K562 (cell line): ENCODE measurements around the gene CALML4. TPM values are rescaled to one million over a fixed set of nuclear protein-coding genes. Genes with fewer than 3 reads are reported as not detected.

Experiments used
- ATAC-seq: fragments of 200-7000 bp; cut with Tn5 transposase; 3 replicates; pipeline ENCODE4 v1.9.1; 2020; ENCODE audit warnings: moderate library complexity
- BruUV-seq: library from RNA; stranded (reverse); fragments of 400-500 nt; replicated peaks from 2 replicates; lab custom pipeline; 2021; lab: Mats Ljungman, UMichigan
- CTCF ChIA-PET: fragments of 300-600 bp; formaldehyde crosslinking; extraction: SDS; loops from one replicate; lab custom pipeline; 2021; ENCODE audit warnings: low intra/inter-chr PET ratio; lab: Yijun Ruan, JAX
- POLR2A ChIA-PET: fragments of 300-600, 350-650 bp; sonication (Branson Sonifier 250); formaldehyde crosslinking; extraction: SDS; loops from one replicate; lab custom pipeline; 2021; ENCODE audit warnings: antibody characterized with exemption, inconsistent platforms; lab: Yijun Ruan, JAX
- DNase-seq, 4 experiments: peaks; one replicate each; pipeline versions ENCODE4 v3.0.0 to v3.0.0-alpha.2; 2011 to 2018; ENCODE audit warnings: low spot score in 3 of 4, mixed read lengths in 3 of 4; ENCODE audit errors: extremely low read depth in 1 of 4
- FAIRE-seq: peaks from 2 replicates; lab custom pipeline; 2011; peaks lifted over from hg19 to GRCh38; lab: Jason Lieb, UNC
- H2AFZ ChIP-seq: 2 replicates; pipeline ENCODE4 v1.6.0; 2011; ENCODE audit warnings: low read depth, low read length, control low read depth, inconsistent platforms
- H3K27ac ChIP-seq: fragments of 200-600 bp; 3 replicates; pipeline ENCODE4 v1.8.0; 2011; ENCODE audit warnings: low read depth, mild to moderate bottlenecking, control low read depth, inconsistent platforms, low read length, moderate library complexity, mixed read lengths; ENCODE audit errors: extremely low read depth
- H3K27me3 ChIP-seq, 2 experiments: fragments of 300-600 bp in 1 of 2; 2 replicates in 1 of 2; 3 replicates in 1 of 2; pipeline versions ENCODE4 v1.6.0 to v1.8.0; 2011; ENCODE audit warnings: inconsistent platforms in 2 of 2, low read length in 2 of 2, mild to moderate bottlenecking in 1 of 2, mixed read lengths in 1 of 2, moderate library complexity in 1 of 2; ENCODE audit not compliant: control insufficient read depth in 2 of 2, insufficient read depth in 2 of 2
- H3K36me3 ChIP-seq: fragments of 300-600 bp; 3 replicates; pipeline ENCODE4 v1.8.0; 2011; ENCODE audit warnings: mild to moderate bottlenecking, low read length, inconsistent platforms; ENCODE audit not compliant: control insufficient read depth, insufficient read depth
- H3K4me1 ChIP-seq, 2 experiments: fragments of 200-600 bp in 1 of 2; replicated peaks in 1 of 2; 2 replicates in 1 of 2; 3 replicates in 1 of 2; pipeline versions ENCODE4 v1.5.1 to v1.8.0; 2011; ENCODE audit warnings: inconsistent platforms in 2 of 2, low read length in 2 of 2, mild to moderate bottlenecking in 1 of 2, mixed read lengths in 1 of 2, moderate library complexity in 1 of 2; ENCODE audit not compliant: control insufficient read depth in 2 of 2, insufficient read depth in 2 of 2
- H3K4me2 ChIP-seq: 2 replicates; pipeline ENCODE4 v1.6.1; 2011; ENCODE audit warnings: low read length, control low read depth, inconsistent platforms, mixed read lengths; ENCODE audit not compliant: insufficient read depth
- H3K4me3 ChIP-seq: fragments of 200-600 bp; sonication (generic), shearing (Covaris generic); 2 replicates; pipeline ENCODE4 v1.5.1; 2016; ENCODE audit warnings: control low read depth, inconsistent platforms
- H3K79me2 ChIP-seq: fragments of 200-600 bp; 3 replicates; pipeline ENCODE4 v1.8.0; 2011; ENCODE audit warnings: low read length, inconsistent platforms; ENCODE audit not compliant: control insufficient read depth, insufficient read depth
- H3K9ac ChIP-seq, 2 experiments: 2 replicates each; pipeline versions ENCODE4 v1.6.0 to v1.6.1; 2011; ENCODE audit warnings: low read depth in 2 of 2, low read length in 2 of 2, control low read depth in 1 of 2, inconsistent platforms in 1 of 2, mild to moderate bottlenecking in 1 of 2, mixed read lengths in 1 of 2; ENCODE audit not compliant: insufficient read depth in 1 of 2
- H3K9me1 ChIP-seq: one replicate; pipeline ENCODE4 v1.6.0; 2011; ENCODE audit warnings: inconsistent platforms, mild to moderate bottlenecking, low read length, moderate library complexity; ENCODE audit not compliant: control insufficient read depth, insufficient read depth
- H3K9me3 ChIP-seq: replicated peaks from 2 replicates; pipeline ENCODE4 v1.5.1; 2011; ENCODE audit warnings: low read depth, low read length, inconsistent platforms; ENCODE audit not compliant: control insufficient read depth, insufficient read depth
- H4K20me1 ChIP-seq: replicated peaks from 2 replicates; pipeline ENCODE4 v1.6.1; 2011; ENCODE audit warnings: low read length, inconsistent platforms, mixed read lengths; ENCODE audit not compliant: control insufficient read depth, insufficient read depth
- ARHGAP35 ChIP-seq: fragments of 450-650 bp; IDR thresholded peaks from 2 replicates; pipeline ENCODE4 v1.6.1; 2018; ENCODE audit not compliant: partially characterized antibody
- CHAMP1 ChIP-seq: fragments of 450-650 bp; IDR thresholded peaks from 2 replicates; pipeline ENCODE4 v1.6.1; 2016; ENCODE audit warnings: mild to moderate bottlenecking
- DMBX1 ChIP-seq: fragments of 250-450 bp; sonication (Bioruptor Pico); IDR thresholded peaks from 2 replicates; pipeline ENCODE4 v1.8.0; 2022; ENCODE audit warnings: inconsistent platforms, mild to moderate bottlenecking, moderate library complexity, borderline replicate concordance
- HDAC8 ChIP-seq: fragments of 450-650 bp; IDR thresholded peaks from 2 replicates; pipeline ENCODE4 v1.6.1; 2016; ENCODE audit warnings: mild to moderate bottlenecking, missing genetic modification characterization, moderate library complexity, missing compliant biosample characterization
- IFI16 ChIP-seq: fragments of 250-450 bp; sonication (Bioruptor Pico); IDR thresholded peaks from 2 replicates; pipeline ENCODE4 v2.1.2; 2022; ENCODE audit warnings: mild to moderate bottlenecking, inconsistent platforms
- PKNOX1 ChIP-seq: fragments of 450-650 bp; IDR thresholded peaks from 2 replicates; pipeline ENCODE4 v1.6.1; 2016
- RBM15 ChIP-seq: fragments of 200-400 bp; formaldehyde crosslinking; IDR thresholded peaks from 2 replicates; pipeline ENCODE4 v1.6.1; 2018; ENCODE audit warnings: mild to moderate bottlenecking, low read length, moderate library complexity; ENCODE audit not compliant: insufficient read depth
- SAFB ChIP-seq: fragments of 200-400 bp; formaldehyde crosslinking; IDR thresholded peaks from 2 replicates; pipeline ENCODE4 v1.6.1; 2017; ENCODE audit warnings: low read depth, low read length, borderline replicate concordance
- ZBTB43 ChIP-seq: sonication (generic); formaldehyde crosslinking; IDR thresholded peaks from 2 replicates; pipeline ENCODE4 v1.8.0; 2023; ENCODE audit warnings: mild to moderate bottlenecking, missing genetic modification reagents
- ZC3H4 ChIP-seq: sonication (generic); formaldehyde crosslinking; IDR thresholded peaks from 2 replicates; pipeline ENCODE4 v1.9.0; 2021; ENCODE audit warnings: missing genetic modification reagents, borderline replicate concordance
- ZFP30 ChIP-seq: fragments of 250-450 bp; sonication (Bioruptor Pico); IDR thresholded peaks from 2 replicates; pipeline ENCODE4 v1.8.0; 2022; ENCODE audit warnings: moderate library complexity, mild to moderate bottlenecking, inconsistent platforms, borderline replicate concordance
- ZNF12 ChIP-seq: sonication (generic); formaldehyde crosslinking; IDR thresholded peaks from 2 replicates; pipeline ENCODE4 v1.4.0; 2020; ENCODE audit warnings: mild to moderate bottlenecking, missing genetic modification reagents
- ZNF76 ChIP-seq: fragments of 250-450 bp; sonication (Bioruptor Pico); IDR thresholded peaks from 2 replicates; pipeline ENCODE4 v1.4.0; 2020; ENCODE audit warnings: mild to moderate bottlenecking, moderate library complexity, borderline replicate concordance
- WGBS: fragments of 100-300 bp; shearing (Covaris generic); methylation state at CpG from one replicate; pipeline ENCODE4 v1.1.6; 2016; ENCODE audit warnings: low coverage, mixed read lengths; ENCODE audit not compliant: insufficient coverage; ENCODE audit errors: missing lambda C conversion rate; 5-methylcytosine and 5-hydroxymethylcytosine counted together
- in situ Hi-C: fragments of 300-500 bp; cut with MboI; formaldehyde crosslinking; loops from 4 replicates; pipeline ENCODE4 v1.15.0; 2018; ENCODE audit warnings: inconsistent platforms, mixed read lengths
- intact Hi-C: fragments of 100-400 bp; cut with micrococcal nuclease; formaldehyde crosslinking; loops from 2 replicates; pipeline ENCODE4 v1.14.2; 2022
- polyA plus RNA-seq, 8 experiments: library from polyadenylated mRNA; depleted of rRNA in 4 of 8; stranded (reverse) in 5 of 8; unstranded in 3 of 8; fragments of >200 nt; fragmentation: Nextera tagmentation in 2 of 8; fragmentation: Illumina TruSeq in 1 of 8; extraction: Ambion mirVana in 2 of 8; extraction: Trizol in 1 of 8; gene quantifications; 2 replicates each; pipeline versions ENCODE4 v1.2.1 to v1.2.3, GENCODE V29; 2011 to 2014; ENCODE audit warnings: inconsistent platforms in 1 of 8, missing spikeins in 1 of 8
- total RNA-seq, 7 experiments: library from RNA; depleted of rRNA in 6 of 7; stranded (reverse); fragments of >200 nt in 6 of 7; fragmentation: Illumina TruSeq in 2 of 7; extraction: Trizol in 2 of 7; gene quantifications; 2 replicates each; pipeline versions ENCODE4 v1.2.1 to v1.2.3, GENCODE V29; 2011 to 2021; ENCODE audit warnings: low replicate concordance in 1 of 7

The CALML4 gene
- total and polyA plus RNA-seq, 9 of the 15 experiments (the other 6 are each of a cell fraction or from before 2014, with no cell fraction given), result 2.8 to 30.6 (median 15.5) TPM

GRCh38 chr15:68228971-68229385 is 23.8 kb upstream of the CALML4 start:
- in situ Hi-C loops, result no loop called here
- TF ChIP-seq SAFB (no peak), ARHGAP35 (no peak), ZBTB43 (CRISPR knock-in tag) (no peak), ZC3H4 (CRISPR knock-in tag) (peak; percentile 62; the same call in 1 of the 2 replicates), PKNOX1 (no peak), DMBX1 (CRISPR knock-in tag) (no peak), HDAC8 (0 out of 2 replicates have a peak, but pooled peaks have one; percentile 61), CHAMP1 (no peak), ZFP30 (CRISPR knock-in tag) (no peak), IFI16 (CRISPR knock-in tag) (no peak), RBM15 (no peak), ZNF76 (CRISPR knock-in tag) (no peak), ZNF12 (CRISPR knock-in tag) (0 out of 2 replicates have a peak, but pooled peaks have one; percentile 52)

More at GRCh38 chr15:68228971-68229385, 23.8 kb upstream of the CALML4 start:
- Histone ChIP-seq H3K4me1 (peaks cover 34 to 42% of the 10 kb centered on the region in 2 experiments), H3K27ac (peak overlapping the region; percentile 95), H4K20me1 (peaks cover 18% of the 10 kb centered on the region), H3K27me3 (no peaks in the 10 kb centered on the region), H3K9ac (peak overlapping the region; percentile 88 to 99), H3K9me3 (no peaks in the 10 kb centered on the region), H3K4me2 (peak overlapping the region; percentile 99), H3K4me3 (peak overlapping the region; percentile 93), H3K36me3 (peaks cover 23% of the 10 kb centered on the region), H2AFZ (peak overlapping the region; percentile 91), H3K9me1 (no peaks in the 10 kb centered on the region), H3K79me2 (peaks cover 55% of the 10 kb centered on the region)
- DNase-seq (peak in 1 of 4 experiments; percentile 29), FAIRE-seq (no peak), ATAC-seq (peak; percentile 8)
- BruUV-seq, result no TSS peak
- intact Hi-C loops, result no loop called here
- ChIA-PET POLR2A (interaction anchor here (0.6 to 2.5 kb wide), 10 partner anchors 9 to 823 kb away, joined by 3 to 18 read pairs (median 3); partner anchors contain the start of gene FEM1B), CTCF (no interaction called here)
- WGBS, result 1% methylated on average over 17 of the region's 39 CpGs
